Suprapubic skin (tissue), 4 donors: ENCODE measurements around the gene PSMB4. TPM values are rescaled to one million over a fixed set of nuclear protein-coding genes. Genes with fewer than 3 reads are reported as not detected.

Experiments used
- DNase-seq, 2 donors: peaks; one replicate each; pipeline ENCODE4 v3.0.0-alpha.2; 2019; ENCODE audit warnings: low spot score in 2 of 2
- H3K27ac ChIP-seq: fragments of 200-600 bp; sonication (generic); one replicate; pipeline ENCODE4 v1.5.1; 2019
- H3K27me3 ChIP-seq: fragments of 200-600 bp; sonication (generic); one replicate; pipeline ENCODE4 v1.5.1; 2019
- H3K36me3 ChIP-seq: fragments of 200-600 bp; sonication (generic); one replicate; pipeline ENCODE4 v1.5.1; 2019
- H3K4me1 ChIP-seq: fragments of 200-600 bp; sonication (generic); one replicate; pipeline ENCODE4 v1.5.1; 2019
- H3K4me3 ChIP-seq: fragments of 200-600 bp; sonication (generic); one replicate; pipeline ENCODE4 v1.5.1; 2019; ENCODE audit warnings: mild to moderate bottlenecking
- H3K9me3 ChIP-seq: fragments of 200-600 bp; sonication (generic); one replicate; pipeline ENCODE4 v1.5.1; 2019
- EP300 ChIP-seq: sonication (generic); formaldehyde crosslinking; IDR thresholded peaks from one replicate; pipeline ENCODE4 v1.6.1; 2017; ENCODE audit warnings: antibody characterized with exemption
- POLR2A ChIP-seq, 2 donors: fragments of 450-650 bp; IDR thresholded peaks; one replicate each; pipeline ENCODE4 v1.6.1; 2017; ENCODE audit warnings: antibody characterized with exemption in 2 of 2, mild to moderate bottlenecking in 2 of 2, moderate library complexity in 2 of 2
- POLR2AphosphoS5 ChIP-seq, 3 donors: sonication (generic); formaldehyde crosslinking; IDR thresholded peaks; one replicate each; pipeline ENCODE4 v1.6.1; 2017; ENCODE audit warnings: antibody characterized with exemption in 3 of 3
- WGBS: methylation state at CpG from one replicate; pipeline ENCODE4 v1.1.5; 2018; 5-methylcytosine and 5-hydroxymethylcytosine counted together
- total RNA-seq, 4 donors: library from RNA; depleted of rRNA; stranded (reverse); fragments of >200 nt; gene quantifications; one replicate each; pipeline ENCODE4 v1.1.0, GENCODE V29; 2016
- TF ChIP-seq, protein P1 (sequence below), 2 donors: fragments of 200-600 bp in 1 of 2; fragments of 450-650 bp in 1 of 2; sonication (generic) in 1 of 2; IDR thresholded peaks; one replicate each; pipeline ENCODE4 v1.5.1; 2016 to 2019; ENCODE audit warnings: antibody characterized with exemption in 2 of 2, mild to moderate bottlenecking in 1 of 2, moderate library complexity in 1 of 2

The PSMB4 gene
- total RNA-seq, 4 donors from 2014 or later, result 222 to 269 (median 241) TPM

DNA sequence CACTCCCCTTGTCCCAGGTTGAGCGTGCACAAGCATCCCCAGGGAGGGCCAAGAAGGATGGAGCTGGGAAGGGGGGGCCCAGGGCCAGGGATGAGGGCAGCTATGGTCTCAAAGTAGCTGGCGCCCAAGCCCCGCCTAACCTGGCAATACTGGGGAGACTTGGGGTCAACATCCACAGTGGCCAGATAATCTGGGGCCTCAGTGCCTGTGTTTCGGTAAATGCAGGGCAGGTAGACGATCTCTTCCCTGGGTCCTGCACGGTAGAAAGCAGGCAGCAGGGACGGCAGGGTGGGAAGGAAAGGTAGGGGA, 30.1 kb upstream of the PSMB4 start:
- WGBS, result 92% methylated on average over 7 of the region's 7 CpGs
- no peak for DNase-seq
- no peak overlapping the region for H3K4me3 ChIP-seq
- no peaks in the 10 kb centered on the region for H3K9me3 ChIP-seq
- TF ChIP-seq, protein P1, sequence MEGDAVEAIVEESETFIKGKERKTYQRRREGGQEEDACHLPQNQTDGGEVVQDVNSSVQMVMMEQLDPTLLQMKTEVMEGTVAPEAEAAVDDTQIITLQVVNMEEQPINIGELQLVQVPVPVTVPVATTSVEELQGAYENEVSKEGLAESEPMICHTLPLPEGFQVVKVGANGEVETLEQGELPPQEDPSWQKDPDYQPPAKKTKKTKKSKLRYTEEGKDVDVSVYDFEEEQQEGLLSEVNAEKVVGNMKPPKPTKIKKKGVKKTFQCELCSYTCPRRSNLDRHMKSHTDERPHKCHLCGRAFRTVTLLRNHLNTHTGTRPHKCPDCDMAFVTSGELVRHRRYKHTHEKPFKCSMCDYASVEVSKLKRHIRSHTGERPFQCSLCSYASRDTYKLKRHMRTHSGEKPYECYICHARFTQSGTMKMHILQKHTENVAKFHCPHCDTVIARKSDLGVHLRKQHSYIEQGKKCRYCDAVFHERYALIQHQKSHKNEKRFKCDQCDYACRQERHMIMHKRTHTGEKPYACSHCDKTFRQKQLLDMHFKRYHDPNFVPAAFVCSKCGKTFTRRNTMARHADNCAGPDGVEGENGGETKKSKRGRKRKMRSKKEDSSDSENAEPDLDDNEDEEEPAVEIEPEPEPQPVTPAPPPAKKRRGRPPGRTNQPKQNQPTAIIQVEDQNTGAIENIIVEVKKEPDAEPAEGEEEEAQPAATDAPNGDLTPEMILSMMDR (IDR thresholded peaks at IDR 0.05), result no peak
- TF ChIP-seq EP300, result no peak
- TF ChIP-seq POLR2AphosphoS5 (IDR thresholded peaks at IDR 0.05), result no peak
- TF ChIP-seq POLR2A (IDR thresholded peaks at IDR 0.05), result no peak
- H3K36me3 ChIP-seq, result peaks cover 29% of the 10 kb centered on the region
- no peak overlapping the region for H3K27ac ChIP-seq
- H3K4me1 ChIP-seq, result peaks cover 38% of the 10 kb centered on the region
- H3K27me3 ChIP-seq, result no peaks in the 10 kb centered on the region

DNA sequence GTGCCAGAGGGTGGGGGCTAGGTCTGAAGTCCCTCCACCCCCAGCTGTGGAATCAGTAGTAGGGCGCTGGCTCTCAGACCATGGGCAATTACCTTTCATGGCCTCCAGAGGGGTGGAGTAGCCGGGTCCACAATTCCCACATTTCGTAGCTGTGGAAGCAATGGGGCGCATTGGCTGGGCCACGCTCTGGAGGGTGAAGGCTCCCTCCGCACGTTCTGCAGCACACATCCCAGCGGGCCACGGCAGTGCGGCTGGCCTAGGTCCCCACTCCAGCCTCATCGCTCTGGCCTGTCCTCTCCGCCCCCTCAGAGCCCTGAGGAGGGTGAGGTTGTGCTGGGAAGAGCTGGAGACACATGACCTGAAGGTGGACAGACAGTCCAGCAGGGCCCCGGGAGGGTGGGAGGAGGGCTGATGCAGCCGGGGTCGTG, 29.7 kb upstream of the PSMB4 start:
- WGBS, result 73% methylated on average over 14 of the region's 15 CpGs
- Histone ChIP-seq H3K9me3 (no peaks in the 10 kb centered on the region), H3K27ac (no peak overlapping the region), H3K4me3 (no peak overlapping the region), H3K27me3 (no peaks in the 10 kb centered on the region), H3K4me1 (peaks cover 38% of the 10 kb centered on the region), H3K36me3 (peaks cover 25% of the 10 kb centered on the region)
- TF ChIP-seq, protein P1 (IDR thresholded peaks at IDR 0.05), result no peak
- no peak for TF ChIP-seq POLR2AphosphoS5 (IDR thresholded peaks at IDR 0.05)
- TF ChIP-seq EP300, result no peak
- no peak for TF ChIP-seq POLR2A (IDR thresholded peaks at IDR 0.05)
- DNase-seq, result no peak

DNA sequence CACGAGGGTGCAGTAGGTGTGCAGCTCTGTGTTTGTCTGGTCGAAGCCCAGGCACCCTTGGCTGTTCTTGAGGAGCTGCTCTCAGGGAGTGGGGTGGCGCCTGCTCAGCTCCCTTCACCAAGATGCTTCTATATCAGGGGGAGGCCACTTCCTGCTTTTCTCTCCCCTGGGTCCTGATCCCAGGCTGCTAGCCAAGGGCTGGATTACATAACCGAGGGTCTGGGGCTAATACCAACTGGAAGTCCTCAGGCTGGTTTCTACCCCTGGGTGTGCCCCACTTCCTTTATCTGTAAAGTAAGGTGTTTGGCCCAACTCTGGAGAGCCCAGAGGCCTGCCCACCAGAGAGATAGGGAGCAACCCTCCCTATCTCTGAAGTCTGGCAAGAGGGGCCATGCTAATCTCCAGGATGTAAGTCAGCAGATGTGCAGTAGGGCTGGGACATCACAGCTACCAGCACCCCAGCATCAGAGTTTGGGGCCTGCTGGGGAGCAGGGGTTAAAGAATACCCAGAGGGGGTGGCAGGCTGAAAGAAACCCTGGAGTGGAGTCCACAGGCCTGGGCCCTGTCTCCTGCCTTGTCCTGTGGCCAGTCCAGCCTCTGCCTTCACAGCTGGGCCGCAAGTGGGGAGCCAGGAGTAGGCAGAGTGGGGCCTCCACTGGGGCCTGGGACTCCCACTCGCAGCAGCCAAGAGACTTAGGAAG, 29.0 kb upstream of the PSMB4 start:
- Histone ChIP-seq H3K36me3 (peaks cover 18% of the 10 kb centered on the region), H3K4me1 (peaks cover 38% of the 10 kb centered on the region), H3K9me3 (no peaks in the 10 kb centered on the region), H3K4me3 (no peak overlapping the region), H3K27me3 (no peaks in the 10 kb centered on the region), H3K27ac (no peak overlapping the region)
- 59% methylated on average over 5 of the region's 6 CpGs for WGBS
- no peak for DNase-seq
- TF ChIP-seq POLR2A (IDR thresholded peaks at IDR 0.05) (no peak), EP300 (no peak), POLR2AphosphoS5 (IDR thresholded peaks at IDR 0.05) (no peak)
- TF ChIP-seq, protein P1 (IDR thresholded peaks at IDR 0.05), result no peak

DNA sequence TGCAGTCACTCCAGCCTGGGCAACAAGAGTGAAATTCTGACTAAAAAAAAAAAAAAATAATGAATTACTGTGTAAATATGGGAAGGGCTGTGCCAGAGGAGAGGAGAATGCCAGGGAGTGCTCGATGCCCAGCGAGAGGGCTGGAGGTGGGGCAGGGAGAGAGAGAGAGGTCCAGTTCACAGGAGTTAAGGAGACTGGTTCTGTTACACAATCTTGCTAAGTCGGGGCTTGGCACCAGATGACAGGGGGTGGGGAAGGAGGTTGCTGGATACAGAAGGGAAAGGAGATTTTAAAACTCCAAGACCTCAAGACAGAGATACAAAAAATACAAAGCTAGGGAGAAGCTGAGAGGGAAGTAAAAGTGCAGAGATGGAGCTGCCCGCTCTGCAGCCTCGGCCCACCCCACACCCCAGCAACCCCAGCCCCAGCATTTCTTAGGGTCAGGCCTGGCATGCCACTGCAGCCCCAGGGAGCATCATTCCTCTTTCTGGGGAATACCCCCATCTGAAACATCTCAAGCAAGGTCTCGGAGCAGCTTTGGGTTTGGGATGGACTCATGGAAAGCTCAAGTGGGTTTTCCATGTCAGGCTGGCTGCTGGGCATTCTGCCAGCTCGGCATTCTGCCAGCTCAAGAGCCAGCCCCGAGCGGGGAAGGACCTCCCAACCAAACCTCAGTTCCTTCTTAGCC, 27.9 kb upstream of the PSMB4 start:
- H3K9me3 ChIP-seq, result no peaks in the 10 kb centered on the region
- WGBS, result 25% methylated on average over 7 of the region's 9 CpGs
- H3K36me3 ChIP-seq, result peaks cover 10% of the 10 kb centered on the region
- H3K4me3 ChIP-seq, result peak overlapping the region; percentile 46
- H3K27ac ChIP-seq, result peak overlapping the region; percentile 64
- TF ChIP-seq, protein P1 (IDR thresholded peaks at IDR 0.05), result no peak
- TF ChIP-seq POLR2AphosphoS5 (IDR thresholded peaks at IDR 0.05) (no peak), POLR2A (IDR thresholded peaks at IDR 0.05) (no peak), EP300 (no peak)
- peak; percentile 86 for DNase-seq
- H3K27me3 ChIP-seq, result no peaks in the 10 kb centered on the region
- H3K4me1 ChIP-seq, result peaks cover 38% of the 10 kb centered on the region
